WTC11 (cell line): ENCODE measurements around the gene NHSL1. TPM values are rescaled to one million over a fixed set of nuclear protein-coding genes. Genes with fewer than 3 reads are reported as not detected.

Experiments
- ATAC-seq: fragments of 200-7000 bp; cut with Tn5 transposase; 2 replicates; pipeline ENCODE4 v1.10.0; 2021; ENCODE audit warnings: mild to moderate bottlenecking, moderate library complexity
- CTCF ChIA-PET: fragments of 300-600 bp; sonication (Branson Sonifier 250); formaldehyde crosslinking; loops from one replicate; lab custom pipeline; 2021; ENCODE audit warnings: antibody characterized with exemption; lab: Charles Lee
- POLR2A ChIA-PET: fragments of 350-600 bp; sonication (Branson Sonifier 250); formaldehyde crosslinking; loops from one replicate; lab custom pipeline; 2021; ENCODE audit warnings: antibody characterized with exemption; lab: Charles Lee
- DNase-seq: peaks from one replicate; pipeline ENCODE4 v3.0.0; 2021; ENCODE audit warnings: low spot score
- H3K27ac Mint-ChIP-seq: 2 replicates; pipeline ENCODE4 v1.8.0; 2021; ENCODE audit warnings: mixed read lengths
- H3K27me3 Mint-ChIP-seq: 2 replicates; pipeline ENCODE4 v1.8.0; 2021; ENCODE audit warnings: low read depth, mild to moderate bottlenecking, moderate library complexity, mixed read lengths
- H3K36me3 Mint-ChIP-seq: 2 replicates; pipeline ENCODE4 v1.8.0; 2021; ENCODE audit warnings: mixed read lengths
- H3K4me1 Mint-ChIP-seq: 2 replicates; pipeline ENCODE4 v1.8.0; 2022; ENCODE audit warnings: mixed read lengths
- H3K4me3 Mint-ChIP-seq: 2 replicates; pipeline ENCODE4 v1.8.0; 2021; ENCODE audit warnings: mild to moderate bottlenecking, moderate library complexity, mixed read lengths
- H3K9me3 Mint-ChIP-seq: 2 replicates; pipeline ENCODE4 v1.8.0; 2021; ENCODE audit warnings: mixed read lengths
- AFF4 ChIP-seq: sonication (generic); formaldehyde crosslinking; IDR thresholded peaks from 2 replicates; pipeline ENCODE4 v1.8.1; 2023; ENCODE audit warnings: mild to moderate bottlenecking, missing genetic modification reagents, borderline replicate concordance
- ATF1 ChIP-seq: sonication (generic); formaldehyde crosslinking; IDR thresholded peaks from 2 replicates; pipeline ENCODE4 v1.8.1; 2023; ENCODE audit warnings: mild to moderate bottlenecking, moderate library complexity, missing genetic modification reagents
- CREM ChIP-seq: sonication (generic); formaldehyde crosslinking; IDR thresholded peaks from 2 replicates; pipeline ENCODE4 v1.8.1; 2022; ENCODE audit warnings: mild to moderate bottlenecking, missing genetic modification reagents, moderate library complexity
- ELF4 ChIP-seq: sonication (generic); formaldehyde crosslinking; IDR thresholded peaks from 2 replicates; pipeline ENCODE4 v1.8.1; 2022; ENCODE audit warnings: low read depth, mild to moderate bottlenecking, moderate library complexity, missing genetic modification reagents
- FOXK1 ChIP-seq: sonication (generic); formaldehyde crosslinking; IDR thresholded peaks from 2 replicates; pipeline ENCODE4 v1.8.0; 2022; ENCODE audit warnings: mild to moderate bottlenecking, moderate library complexity, missing genetic modification reagents
- GABPB1 ChIP-seq: sonication (generic); formaldehyde crosslinking; IDR thresholded peaks from 2 replicates; pipeline ENCODE4 v1.8.1; 2023; ENCODE audit warnings: mild to moderate bottlenecking, missing genetic modification reagents
- IRF2 ChIP-seq: sonication (generic); formaldehyde crosslinking; IDR thresholded peaks from 2 replicates; pipeline ENCODE4 v1.8.0; 2022; ENCODE audit warnings: low read depth, missing genetic modification reagents, borderline replicate concordance
- MXD4 ChIP-seq: fragments of 250-450 bp; sonication (Bioruptor Pico); IDR thresholded peaks from 2 replicates; pipeline ENCODE4 v1.8.0; 2021; ENCODE audit warnings: mild to moderate bottlenecking, moderate library complexity, borderline replicate concordance
- NR2C2 ChIP-seq: sonication (generic); formaldehyde crosslinking; IDR thresholded peaks from 2 replicates; pipeline ENCODE4 v1.8.0; 2022; ENCODE audit warnings: mild to moderate bottlenecking, missing genetic modification reagents
- NR3C1 ChIP-seq: sonication (generic); formaldehyde crosslinking; conservative IDR thresholded peaks from 2 replicates; pipeline ENCODE4 v1.8.1; 2023; ENCODE audit warnings: low read depth, mild to moderate bottlenecking, missing genetic modification reagents
- OVOL2 ChIP-seq: fragments of 250-450 bp; sonication (Bioruptor Pico); IDR thresholded peaks from 2 replicates; pipeline ENCODE4 v1.9.0; 2021; ENCODE audit warnings: mild to moderate bottlenecking, borderline replicate concordance
- PRRX2 ChIP-seq: fragments of 250-450 bp; sonication (Bioruptor Pico); IDR thresholded peaks from 2 replicates; pipeline ENCODE4 v1.8.0; 2021; ENCODE audit warnings: mild to moderate bottlenecking
- RELA ChIP-seq: sonication (generic); formaldehyde crosslinking; IDR thresholded peaks from 2 replicates; pipeline ENCODE4 v1.8.1; 2022; ENCODE audit warnings: missing genetic modification reagents, mild to moderate bottlenecking, borderline replicate concordance
- RORB ChIP-seq: fragments of 250-450 bp; sonication (Bioruptor Pico); IDR thresholded peaks from 2 replicates; pipeline ENCODE4 v1.9.0; 2021; ENCODE audit warnings: mild to moderate bottlenecking
- SP1 ChIP-seq: sonication (generic); formaldehyde crosslinking; conservative IDR thresholded peaks from 2 replicates; pipeline ENCODE4 v1.8.1; 2022; ENCODE audit warnings: missing genetic modification reagents
- ZNF121 ChIP-seq: sonication (generic); formaldehyde crosslinking; IDR thresholded peaks from 2 replicates; pipeline ENCODE4 v1.8.0; 2023; ENCODE audit warnings: missing genetic modification reagents
- ZNF138 ChIP-seq: sonication (generic); formaldehyde crosslinking; conservative IDR thresholded peaks from 2 replicates; pipeline ENCODE4 v1.8.1; 2022; ENCODE audit warnings: mild to moderate bottlenecking, moderate library complexity, missing genetic modification reagents
- ZNF219 ChIP-seq: sonication (generic); formaldehyde crosslinking; IDR thresholded peaks from 2 replicates; pipeline ENCODE4 v1.8.0; 2023; ENCODE audit warnings: missing genetic modification reagents, mild to moderate bottlenecking, borderline replicate concordance
- ZNF317 ChIP-seq: sonication (generic); formaldehyde crosslinking; IDR thresholded peaks from 2 replicates; pipeline ENCODE4 v1.8.1; 2023; ENCODE audit warnings: low read depth, mild to moderate bottlenecking, moderate library complexity, missing genetic modification reagents, borderline replicate concordance
- ZNF396 ChIP-seq: fragments of 250-450 bp; sonication (Bioruptor Pico); IDR thresholded peaks from 2 replicates; pipeline ENCODE4 v1.8.0; 2021; ENCODE audit warnings: mild to moderate bottlenecking, moderate library complexity, borderline replicate concordance
- ZNF416 ChIP-seq: fragments of 250-450 bp; sonication (Bioruptor Pico); IDR thresholded peaks from 2 replicates; pipeline ENCODE4 v1.9.0; 2021; ENCODE audit warnings: mild to moderate bottlenecking, inconsistent platforms
- ZNF671 ChIP-seq: fragments of 250-450 bp; sonication (Bioruptor Pico); IDR thresholded peaks from 2 replicates; pipeline ENCODE4 v1.8.0; 2021; ENCODE audit warnings: mild to moderate bottlenecking
- total RNA-seq: library from RNA; stranded (reverse); gene quantifications from 3 replicates; pipeline ENCODE4 v1.2.3, GENCODE V29; 2021
- TF ChIP-seq, protein P1 (sequence below): fragments of 250-450 bp; sonication (Bioruptor Pico); IDR thresholded peaks from 2 replicates; pipeline ENCODE4 v2.1.2; 2022; ENCODE audit warnings: mild to moderate bottlenecking, moderate library complexity
- TF ChIP-seq, protein P2 (sequence below): sonication (generic); formaldehyde crosslinking; IDR thresholded peaks from 2 replicates; pipeline ENCODE4 v1.8.1; 2022; ENCODE audit warnings: low read depth, mild to moderate bottlenecking, moderate library complexity, missing genetic modification reagents, borderline replicate concordance
- TF ChIP-seq, protein P3 (sequence below): fragments of 250-450 bp; sonication (Bioruptor Pico); IDR thresholded peaks from 2 replicates; pipeline ENCODE4 v1.9.0; 2021; ENCODE audit warnings: moderate library complexity, mild to moderate bottlenecking, inconsistent platforms, borderline replicate concordance
- TF ChIP-seq, protein P4 (sequence below): fragments of 250-450 bp; sonication (Bioruptor Pico); IDR thresholded peaks from 2 replicates; pipeline ENCODE4 v1.9.0; 2021; ENCODE audit warnings: mild to moderate bottlenecking

The NHSL1 gene
- total RNA-seq, 1 experiment from 2014 or later, result 31.1 TPM

DNA sequence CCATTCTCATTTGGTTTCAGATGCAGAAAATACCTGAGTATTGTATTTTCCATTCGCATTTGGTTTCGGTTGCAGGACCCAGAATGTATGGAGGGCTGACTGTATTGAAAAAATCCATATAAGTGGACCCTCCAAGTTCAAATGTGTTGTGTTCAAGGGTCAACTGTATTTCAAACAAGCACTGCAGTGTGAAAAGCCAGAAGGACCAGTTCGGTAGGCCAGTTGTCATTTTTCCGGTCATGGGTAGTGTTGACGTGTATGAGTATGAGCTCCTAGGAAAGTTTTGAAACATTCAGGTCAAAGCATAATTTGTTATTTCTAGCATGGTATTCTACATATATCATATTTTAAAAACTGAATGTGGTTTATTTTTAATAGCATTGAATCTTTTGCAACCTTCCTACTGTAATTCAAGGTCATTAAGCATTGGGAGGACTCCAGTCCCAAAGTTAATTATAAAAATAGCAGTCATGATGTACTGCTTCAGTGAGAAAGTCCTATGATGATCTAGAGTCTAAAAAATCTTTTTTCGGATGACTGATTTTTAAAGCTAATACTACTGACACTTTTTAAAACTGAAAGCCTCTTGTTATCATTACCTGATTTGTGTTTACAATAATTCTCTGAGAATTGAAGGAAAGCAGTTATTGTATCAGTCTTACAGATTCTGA lies 18.9 kb downstream of the NHSL1 start:
- no peak for DNase-seq
- no peak for ATAC-seq
- no peaks in the 10 kb centered on the region for H3K27me3 Mint-ChIP-seq
- H3K27ac Mint-ChIP-seq, result no peak overlapping the region
- TF ChIP-seq ZNF396 (CRISPR knock-in tag) (no peak), ZNF671 (no peak), ZNF317 (no peak), SP1 (no peak), RORB (CRISPR knock-in tag) (no peak), RELA (CRISPR knock-in tag) (no peak), ZNF121 (no peak), ELF4 (no peak), IRF2 (CRISPR knock-in tag) (no peak), AFF4 (CRISPR knock-in tag) (no peak), ZNF416 (CRISPR knock-in tag) (no peak)
- TF ChIP-seq, protein P1, sequence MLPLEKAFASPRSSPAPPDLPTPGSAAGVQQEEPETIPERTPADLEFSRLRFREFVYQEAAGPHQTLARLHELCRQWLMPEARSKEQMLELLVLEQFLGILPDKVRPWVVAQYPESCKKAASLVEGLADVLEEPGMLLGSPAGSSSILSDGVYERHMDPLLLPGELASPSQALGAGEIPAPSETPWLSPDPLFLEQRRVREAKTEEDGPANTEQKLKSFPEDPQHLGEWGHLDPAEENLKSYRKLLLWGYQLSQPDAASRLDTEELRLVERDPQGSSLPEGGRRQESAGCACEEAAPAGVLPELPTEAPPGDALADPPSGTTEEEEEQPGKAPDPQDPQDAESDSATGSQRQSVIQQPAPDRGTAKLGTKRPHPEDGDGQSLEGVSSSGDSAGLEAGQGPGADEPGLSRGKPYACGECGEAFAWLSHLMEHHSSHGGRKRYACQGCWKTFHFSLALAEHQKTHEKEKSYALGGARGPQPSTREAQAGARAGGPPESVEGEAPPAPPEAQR (CRISPR knock-in tag), result no peak
- TF ChIP-seq, protein P2, sequence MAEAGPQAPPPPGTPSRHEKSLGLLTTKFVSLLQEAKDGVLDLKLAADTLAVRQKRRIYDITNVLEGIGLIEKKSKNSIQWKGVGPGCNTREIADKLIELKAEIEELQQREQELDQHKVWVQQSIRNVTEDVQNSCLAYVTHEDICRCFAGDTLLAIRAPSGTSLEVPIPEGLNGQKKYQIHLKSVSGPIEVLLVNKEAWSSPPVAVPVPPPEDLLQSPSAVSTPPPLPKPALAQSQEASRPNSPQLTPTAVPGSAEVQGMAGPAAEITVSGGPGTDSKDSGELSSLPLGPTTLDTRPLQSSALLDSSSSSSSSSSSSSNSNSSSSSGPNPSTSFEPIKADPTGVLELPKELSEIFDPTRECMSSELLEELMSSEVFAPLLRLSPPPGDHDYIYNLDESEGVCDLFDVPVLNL (CRISPR knock-in tag), result no peak
- TF ChIP-seq, protein P3, sequence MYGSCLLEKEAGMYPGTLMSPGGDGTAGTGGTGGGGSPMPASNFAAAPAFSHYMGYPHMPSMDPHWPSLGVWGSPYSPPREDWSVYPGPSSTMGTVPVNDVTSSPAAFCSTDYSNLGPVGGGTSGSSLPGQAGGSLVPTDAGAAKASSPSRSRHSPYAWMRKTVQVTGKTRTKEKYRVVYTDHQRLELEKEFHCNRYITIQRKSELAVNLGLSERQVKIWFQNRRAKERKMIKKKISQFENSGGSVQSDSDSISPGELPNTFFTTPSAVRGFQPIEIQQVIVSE, result no peak
- H3K4me3 Mint-ChIP-seq, result no peak overlapping the region
- ChIA-PET CTCF (no interaction called here), POLR2A (no interaction called here)
- 0 out of 2 replicates have a peak, but pooled peaks cover 5% of the 10 kb centered on the region for H3K36me3 Mint-ChIP-seq
- peaks cover 47% of the 10 kb centered on the region for H3K4me1 Mint-ChIP-seq
- H3K9me3 Mint-ChIP-seq, result peaks cover 6% of the 10 kb centered on the region

GRCh38 chr6:138477913-138478539 lies 21.3 kb downstream of the NHSL1 start:
- Mint-ChIP-seq H3K36me3 (0 out of 2 replicates have a peak, but pooled peaks cover 5% of the 10 kb centered on the region), H3K27ac (peak overlapping the region; percentile 67), H3K27me3 (no peaks in the 10 kb centered on the region), H3K4me3 (no peak overlapping the region), H3K4me1 (peaks cover 32% of the 10 kb centered on the region), H3K9me3 (peaks cover 6% of the 10 kb centered on the region)
- no peak for ATAC-seq
- no peak for DNase-seq
- CTCF ChIA-PET, result no interaction called here
- POLR2A ChIA-PET, result interaction anchor here (0.5 kb wide), 1 partner anchor 22 kb away, joined by 3 read pairs; no protein-coding TSS in a partner anchor
- no peak for TF ChIP-seq PRRX2
- no peak for TF ChIP-seq MXD4
- TF ChIP-seq NR3C1 (CRISPR knock-in tag), result no peak
- TF ChIP-seq, protein P4, sequence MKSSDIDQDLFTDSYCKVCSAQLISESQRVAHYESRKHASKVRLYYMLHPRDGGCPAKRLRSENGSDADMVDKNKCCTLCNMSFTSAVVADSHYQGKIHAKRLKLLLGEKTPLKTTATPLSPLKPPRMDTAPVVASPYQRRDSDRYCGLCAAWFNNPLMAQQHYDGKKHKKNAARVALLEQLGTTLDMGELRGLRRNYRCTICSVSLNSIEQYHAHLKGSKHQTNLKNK, result no peak
- no peak for TF ChIP-seq ZNF219 (CRISPR knock-in tag)
- TF ChIP-seq OVOL2, result no peak
- TF ChIP-seq CREM (CRISPR knock-in tag), result no peak
- TF ChIP-seq FOXK1 (CRISPR knock-in tag), result no peak
- TF ChIP-seq ATF1 (CRISPR knock-in tag), result no peak
- TF ChIP-seq, protein P3, result no peak
- no peak for TF ChIP-seq NR2C2 (CRISPR knock-in tag)
- no peak for TF ChIP-seq RORB (CRISPR knock-in tag)
- no peak for TF ChIP-seq ZNF138 (CRISPR knock-in tag)
- no peak for TF ChIP-seq GABPB1 (CRISPR knock-in tag)
